OCI-LY3 (cell line): ENCODE measurements around the gene MRPS22.

Experiments used
- EZH2phosphoT487 ChIP-seq: fragments of 200-600 bp; shearing (Covaris generic); IDR thresholded peaks from 2 replicates; pipeline ENCODE4 v1.6.1; 2018; ENCODE audit warnings: antibody characterized with exemption, mixed run types, low read depth
- TF ChIP-seq, protein P1 (sequence below): fragments of 200-600, 300-600 bp; sonication (generic); IDR thresholded peaks from 2 replicates; pipeline ENCODE4 v1.5.1; 2014; ENCODE audit warnings: antibody characterized with exemption, low read length, low read depth

DNA sequence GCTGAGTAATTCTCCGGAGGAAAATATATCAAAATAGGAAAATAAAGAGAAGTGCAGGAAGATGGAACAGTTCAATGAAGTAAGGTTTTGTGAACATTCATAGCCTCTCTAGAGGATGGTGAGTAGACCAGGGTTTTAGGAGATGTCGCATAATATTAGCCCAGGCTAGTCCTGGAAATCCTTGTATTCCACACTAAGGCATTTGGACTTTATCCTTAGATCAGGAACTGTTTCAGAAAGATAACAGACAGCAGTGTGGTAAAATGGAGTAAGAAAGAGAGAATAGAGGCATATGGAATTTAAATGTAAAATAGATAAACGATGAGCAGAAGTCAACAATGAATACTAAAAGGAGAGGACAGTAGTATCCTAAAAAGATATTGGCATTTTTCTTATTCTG lies 33.6 kb downstream of the MRPS22 start:
- TF ChIP-seq EZH2phosphoT487 = no peak
- TF ChIP-seq, protein P1, sequence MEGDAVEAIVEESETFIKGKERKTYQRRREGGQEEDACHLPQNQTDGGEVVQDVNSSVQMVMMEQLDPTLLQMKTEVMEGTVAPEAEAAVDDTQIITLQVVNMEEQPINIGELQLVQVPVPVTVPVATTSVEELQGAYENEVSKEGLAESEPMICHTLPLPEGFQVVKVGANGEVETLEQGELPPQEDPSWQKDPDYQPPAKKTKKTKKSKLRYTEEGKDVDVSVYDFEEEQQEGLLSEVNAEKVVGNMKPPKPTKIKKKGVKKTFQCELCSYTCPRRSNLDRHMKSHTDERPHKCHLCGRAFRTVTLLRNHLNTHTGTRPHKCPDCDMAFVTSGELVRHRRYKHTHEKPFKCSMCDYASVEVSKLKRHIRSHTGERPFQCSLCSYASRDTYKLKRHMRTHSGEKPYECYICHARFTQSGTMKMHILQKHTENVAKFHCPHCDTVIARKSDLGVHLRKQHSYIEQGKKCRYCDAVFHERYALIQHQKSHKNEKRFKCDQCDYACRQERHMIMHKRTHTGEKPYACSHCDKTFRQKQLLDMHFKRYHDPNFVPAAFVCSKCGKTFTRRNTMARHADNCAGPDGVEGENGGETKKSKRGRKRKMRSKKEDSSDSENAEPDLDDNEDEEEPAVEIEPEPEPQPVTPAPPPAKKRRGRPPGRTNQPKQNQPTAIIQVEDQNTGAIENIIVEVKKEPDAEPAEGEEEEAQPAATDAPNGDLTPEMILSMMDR = no peak
